HG03342 (cell line): Measurements from ENCODE around the gene ZNF627.
"Not testable (repeated sequence)": the region's sequence is repeated elsewhere in the genome, so short reads cannot be mapped to it uniquely, and the experiment has no call there.

Experiments used
- ATAC-seq: cut with Tn5 transposase; IDR thresholded peaks from one replicate; pipeline ENCODE4 v1.9.1; 2021; ENCODE audit warnings: mild to moderate bottlenecking, moderate library complexity; ENCODE audit not compliant: unreplicated experiment

ZNF627 gene

GRCh38 chr19:11620553-11620952 is 23.3 kb downstream of the ZNF627 start:
- no peak for ATAC-seq

GRCh38 chr19:11622401-11622800 is 25.1 kb downstream of the ZNF627 start:
- not testable (repeated sequence) for ATAC-seq

- ATAC-seq: no peak
Measured at GRCh38 chr19:11624069-11624463, 26.8 kb downstream of the ZNF627 start.

GRCh38 chr19:11626252-11626651 is 29.0 kb downstream of the ZNF627 start:
- ATAC-seq: no peak

DNA sequence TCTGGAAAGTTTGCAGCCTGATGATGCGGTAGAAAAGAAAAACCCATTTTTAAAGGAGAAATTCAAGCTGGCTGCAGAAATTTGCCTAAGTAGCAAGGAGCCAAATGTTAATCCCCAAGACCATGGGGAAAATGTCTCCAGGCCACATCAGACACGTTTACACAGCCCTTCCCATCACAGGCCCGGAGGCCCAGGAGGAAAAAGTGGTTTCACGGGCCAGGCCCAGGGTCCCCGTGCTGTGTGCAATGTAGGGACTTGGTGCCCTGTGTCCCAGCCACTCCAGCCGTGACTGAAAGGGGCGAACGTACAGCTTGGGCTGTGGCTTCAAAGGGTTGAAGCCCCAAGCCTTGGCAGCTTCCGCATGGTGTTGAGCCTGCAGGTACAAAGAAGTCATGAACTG is 35.9 kb downstream of the ZNF627 start:
- no peak for ATAC-seq

- ATAC-seq: not testable (repeated sequence)
Measured at GRCh38 chr19:11634018-11634662, 36.9 kb downstream of the ZNF627 start.

DNA sequence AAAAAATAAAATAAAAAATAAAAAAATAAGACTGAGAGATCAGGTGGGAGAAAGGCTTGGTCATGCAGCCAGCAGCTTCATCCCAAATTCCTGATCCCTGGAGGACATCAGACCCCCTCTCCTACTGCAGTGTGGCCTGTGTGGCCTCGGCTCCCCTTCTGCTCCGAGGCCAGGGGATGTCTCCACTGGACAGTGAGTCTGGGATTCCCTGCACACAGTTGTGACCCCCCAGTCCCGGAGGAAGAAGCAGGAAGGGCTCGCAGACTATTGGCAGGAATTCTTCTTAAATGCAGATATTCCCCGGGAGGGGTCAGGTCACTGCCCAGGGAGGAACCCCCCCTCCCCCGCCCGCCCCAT is 41.9 kb downstream of the ZNF627 start:
- ATAC-seq: no peak

DNA sequence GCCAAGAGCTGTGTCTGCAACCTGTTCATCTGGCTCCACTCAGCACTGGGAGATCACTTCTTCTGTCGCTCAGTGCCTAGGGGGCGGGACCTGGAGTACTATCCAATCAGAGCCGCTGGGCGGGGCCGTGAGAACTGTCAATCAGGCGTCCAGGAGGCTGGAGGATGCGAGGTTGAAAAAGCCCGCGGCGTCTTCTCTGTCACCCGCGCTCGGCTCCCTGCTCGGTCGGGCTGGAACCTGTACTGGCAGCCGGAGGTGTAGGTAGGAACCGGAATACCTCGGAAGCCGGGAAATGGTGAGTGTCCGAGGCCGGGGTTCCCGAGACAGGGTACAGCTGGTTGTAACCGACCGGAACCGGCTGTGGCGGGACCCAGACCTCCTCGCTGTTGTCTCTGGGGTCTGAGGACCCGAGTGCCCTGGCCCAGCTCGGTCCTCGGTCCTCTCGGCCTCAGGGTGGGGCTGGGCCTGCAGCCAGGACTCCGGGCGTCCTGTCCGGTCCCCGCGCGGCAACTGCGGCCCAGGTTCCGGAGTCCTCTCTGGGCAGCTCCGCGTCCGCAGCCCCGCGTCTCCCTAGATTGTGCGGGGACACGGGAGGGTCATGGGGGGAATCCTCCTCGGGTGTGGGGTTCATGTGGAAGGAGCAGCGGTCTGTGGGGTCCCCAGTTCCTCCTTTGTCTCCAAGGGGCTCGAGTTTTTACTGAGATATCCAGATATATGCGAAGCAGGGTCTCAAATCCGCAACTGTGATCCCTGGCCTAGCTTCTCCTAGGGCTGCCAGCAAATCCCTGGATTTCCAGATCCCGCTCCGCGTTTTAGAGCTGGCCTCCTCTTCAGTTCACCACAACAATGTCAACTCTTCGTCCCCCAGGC is 42.6 kb downstream of the ZNF627 start:
- ATAC-seq: peak; percentile 96

GRCh38 chr19:11641244-11641643 is 44.0 kb downstream of the ZNF627 start:
- ATAC-seq: no peak

GRCh38 chr19:11642902-11643301 is 45.6 kb downstream of the ZNF627 start:
- no peak for ATAC-seq

DNA sequence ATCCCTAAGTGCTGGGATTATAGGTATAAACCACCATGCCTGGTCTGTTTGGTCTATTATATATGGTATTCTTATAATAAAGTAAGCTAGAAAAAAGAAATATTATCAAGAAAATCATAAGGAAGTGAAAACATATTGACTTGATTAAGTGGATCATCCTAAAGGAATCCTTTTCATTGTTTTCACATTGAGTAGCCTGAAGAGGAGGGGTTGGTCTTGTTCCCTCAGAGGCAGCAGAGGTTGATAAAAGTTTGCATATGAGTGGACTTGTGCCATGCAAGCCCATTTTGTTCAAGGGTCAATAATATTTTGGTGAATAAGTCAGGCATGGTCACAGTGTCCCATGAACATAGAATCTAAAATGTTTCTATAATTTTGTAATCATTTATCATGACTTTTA is 52.7 kb downstream of the ZNF627 start:
- ATAC-seq: no peak

DNA sequence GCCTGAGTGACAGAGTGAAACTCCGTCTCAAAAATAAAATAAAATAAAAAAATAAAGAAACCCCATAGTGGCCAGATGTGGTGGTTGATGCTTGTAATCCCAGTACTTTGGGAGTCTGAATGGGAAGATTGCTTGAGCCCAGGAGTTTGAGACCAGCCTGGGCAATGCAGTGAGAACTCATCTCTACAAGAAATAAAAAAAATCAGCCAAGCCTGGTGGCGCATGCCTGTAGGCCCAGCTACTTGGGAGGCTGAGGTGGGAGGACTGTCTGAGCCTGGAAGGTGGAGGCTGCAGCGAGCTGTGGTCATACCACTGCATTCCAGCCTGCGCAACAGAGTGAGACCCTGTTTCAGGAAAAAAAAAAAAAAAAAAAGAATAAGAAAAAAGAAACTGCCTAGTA is 53.8 kb downstream of the ZNF627 start:
- ATAC-seq: no peak

- ATAC-seq: no peak
Measured at GRCh38 chr19:11652056-11652455, 54.8 kb downstream of the ZNF627 start.

- ATAC-seq: no peak
Measured at GRCh38 chr19:11652492-11652891, 55.2 kb downstream of the ZNF627 start.

GRCh38 chr19:11656535-11656934 is 59.3 kb downstream of the ZNF627 start:
- ATAC-seq: no peak

- no peak for ATAC-seq
Measured at GRCh38 chr19:11657307-11657706, 60.0 kb downstream of the ZNF627 start.

DNA sequence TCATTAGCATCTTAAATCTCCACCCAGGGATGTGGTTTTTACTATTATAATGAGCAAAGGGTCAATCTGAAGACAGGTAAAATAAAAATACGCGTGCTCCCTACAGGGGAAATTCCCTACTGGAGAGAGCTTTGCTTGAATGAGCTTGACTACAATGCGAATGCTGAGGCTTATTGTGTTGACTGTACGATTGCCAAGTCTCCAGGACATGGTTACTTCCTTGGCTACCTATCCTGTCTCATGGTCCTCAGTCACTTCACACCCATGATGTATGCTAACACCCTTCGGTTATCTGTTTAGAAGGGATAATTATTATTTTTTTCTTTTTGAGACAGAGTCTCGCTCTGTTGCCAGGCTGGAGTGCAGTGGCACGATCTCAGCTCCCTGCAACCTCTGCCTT is 61.7 kb downstream of the ZNF627 start:
- no peak for ATAC-seq

GRCh38 chr19:11659612-11660011 is 62.3 kb downstream of the ZNF627 start:
- ATAC-seq: no peak

DNA sequence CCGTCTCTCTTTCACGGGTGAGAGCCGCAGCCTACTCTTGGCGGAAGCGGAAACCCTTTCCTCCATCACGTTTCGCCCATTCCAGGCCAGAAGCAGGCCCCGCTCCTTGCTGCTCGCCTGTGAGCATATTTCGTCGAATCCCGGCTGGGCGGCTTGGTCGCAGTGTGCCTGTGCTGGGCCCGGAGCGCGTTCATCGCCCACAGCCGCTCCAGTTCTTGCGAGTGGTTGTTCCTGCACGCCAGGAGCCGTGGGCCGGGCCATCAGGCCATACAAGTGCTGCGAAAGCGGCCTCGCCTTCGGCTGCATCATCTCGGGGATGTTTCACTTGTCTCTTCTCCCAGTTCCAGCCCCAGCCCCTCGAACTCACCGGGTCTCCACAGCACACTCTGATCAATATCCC is 65.0 kb downstream of the ZNF627 start:
- no peak for ATAC-seq

GRCh38 chr19:11663181-11663591 is 65.9 kb downstream of the ZNF627 start:
- no peak for ATAC-seq
